A549 treated with CORT108297 at 1 μM for 4 hours (cell line): ENCODE data around the gene C1orf53. TPM values are rescaled to one million over a fixed set of nuclear protein-coding genes. Genes with fewer than 3 reads are reported as not detected.

ENCODE experiments used
- total RNA-seq: library from RNA; stranded (reverse); fragments of 200-300 nt; extraction: Qiagen RNA extraction; gene quantifications from 5 replicates; pipeline ENCODE4 v1.2.3, GENCODE V29; 2022

C1orf53 gene
- 4.3 to 8.3 TPM (median 7.9 TPM) in 5 replicates for total RNA-seq

GRCh38 chr1:197902454-197903195, at the start of gene C1orf53:
Gene C1orf53 (plus strand): TSS chr1:197902630. CDS start chr1:197902650, 20 bp downstream.

Other genes starting within 250 kb of the C1orf53 start
- 1.5 to 3.4 TPM (median 2.9 TPM) in 5 replicates for gene DENND1B, start 127.2 kb upstream of the C1orf53 start, total RNA-seq
- 0.06 to 0.10 TPM (median 0.07 TPM) in 5 replicates for gene LHX9, start 14.7 kb downstream of the C1orf53 start, total RNA-seq